Liver (tissue), 9 donors: Measurements from ENCODE around the gene SIAH2. TPM values are rescaled to one million over a fixed set of nuclear protein-coding genes. Genes with fewer than 3 reads are reported as not detected.

Experiments
- DNase-seq: peaks from one replicate; pipeline ENCODE4 v3.0.0-alpha.2; 2017; ENCODE audit warnings: low spot score
- H3K27ac ChIP-seq, 2 donors: one replicate each; pipeline ENCODE4 v1.7.0; 2013; ENCODE audit warnings: inconsistent platforms in 2 of 2, low read length in 2 of 2, control low read depth in 1 of 2, low read depth in 1 of 2, mild to moderate bottlenecking in 1 of 2
- H3K27me3 ChIP-seq, 4 donors: one replicate each; pipeline versions ENCODE4 v1.6.1 to v1.7.0; 2013; ENCODE audit warnings: low read length in 3 of 4, inconsistent platforms in 1 of 4, mild to moderate bottlenecking in 1 of 4, moderate library complexity in 1 of 4; ENCODE audit not compliant: control insufficient read depth in 4 of 4, insufficient read depth in 4 of 4
- H3K36me3 ChIP-seq, 4 donors: one replicate each; pipeline versions ENCODE4 v1.6.1 to v1.7.0; 2013; ENCODE audit warnings: low read length in 3 of 4, mild to moderate bottlenecking in 3 of 4, low read depth in 1 of 4, moderate library complexity in 1 of 4; ENCODE audit not compliant: control insufficient read depth in 4 of 4, insufficient read depth in 3 of 4
- H3K4me1 ChIP-seq, 4 donors: one replicate each; pipeline versions ENCODE4 v1.6.1 to v1.7.0; 2013; ENCODE audit warnings: low read length in 3 of 4, mild to moderate bottlenecking in 3 of 4, moderate library complexity in 1 of 4; ENCODE audit not compliant: control insufficient read depth in 4 of 4, insufficient read depth in 4 of 4
- H3K4me3 ChIP-seq, 3 donors: one replicate each; pipeline versions ENCODE4 v1.6.1 to v1.7.0; 2013; ENCODE audit warnings: low read length in 3 of 3, control low read depth in 1 of 3, low read depth in 1 of 3, mild to moderate bottlenecking in 1 of 3
- H3K9ac ChIP-seq, 2 donors: one replicate each; pipeline ENCODE4 v1.7.0; 2013; ENCODE audit warnings: low read length in 2 of 2, mild to moderate bottlenecking in 2 of 2, moderate library complexity in 2 of 2, control low read depth in 1 of 2, low read depth in 1 of 2
- H3K9me3 ChIP-seq, 4 donors: one replicate each; pipeline versions ENCODE4 v1.6.1 to v1.7.0; 2013; ENCODE audit warnings: low read length in 3 of 4; ENCODE audit not compliant: control insufficient read depth in 4 of 4
- EGR1 ChIP-seq, 2 donors: IDR thresholded peaks; 2 replicates each; pipeline ENCODE4 v1.6.1; 2016 to 2018; ENCODE audit warnings: antibody characterized with exemption in 2 of 2, low read depth in 2 of 2
- FOXA1 ChIP-seq: IDR thresholded peaks from 2 replicates; pipeline ENCODE4 v1.6.1; 2016; ENCODE audit warnings: antibody characterized with exemption
- FOXA2 ChIP-seq: IDR thresholded peaks from 2 replicates; pipeline ENCODE4 v1.6.1; 2016; ENCODE audit warnings: antibody characterized with exemption
- GABPA ChIP-seq, 2 donors: IDR thresholded peaks in 1 of 2; conservative IDR thresholded peaks in 1 of 2; 2 replicates each; pipeline ENCODE4 v1.6.1; 2016; ENCODE audit warnings: antibody characterized with exemption in 2 of 2, mild to moderate bottlenecking in 1 of 2, moderate library complexity in 1 of 2
- HNF4A ChIP-seq, 2 donors: conservative IDR thresholded peaks; 2 replicates each; pipeline ENCODE4 v1.6.1; 2016; ENCODE audit warnings: antibody characterized with exemption in 2 of 2, mild to moderate bottlenecking in 2 of 2
- HNF4G ChIP-seq: IDR thresholded peaks from 2 replicates; pipeline ENCODE4 v1.6.1; 2016; ENCODE audit warnings: antibody characterized with exemption
- JUND ChIP-seq, 2 donors: IDR thresholded peaks; 2 replicates each; pipeline ENCODE4 v1.6.1; 2016; ENCODE audit warnings: antibody characterized with exemption in 2 of 2
- NR2F2 ChIP-seq: IDR thresholded peaks from 2 replicates; pipeline ENCODE4 v1.6.1; 2016; ENCODE audit warnings: antibody characterized with exemption
- RAD21 ChIP-seq, 2 donors: IDR thresholded peaks; 2 replicates each; pipeline ENCODE4 v1.6.1; 2016; ENCODE audit warnings: antibody characterized with exemption in 2 of 2, mild to moderate bottlenecking in 2 of 2
- RXRA ChIP-seq, 2 donors: IDR thresholded peaks; 2 replicates each; pipeline ENCODE4 v1.6.1; 2017 to 2018; ENCODE audit warnings: antibody characterized with exemption in 2 of 2, mild to moderate bottlenecking in 1 of 2
- SP1 ChIP-seq: IDR thresholded peaks from 2 replicates; pipeline ENCODE4 v1.6.1; 2018; ENCODE audit warnings: antibody characterized with exemption, mild to moderate bottlenecking
- TAF1 ChIP-seq: conservative IDR thresholded peaks from 2 replicates; pipeline ENCODE4 v1.6.1; 2016; ENCODE audit warnings: antibody characterized with exemption, mild to moderate bottlenecking
- YY1 ChIP-seq: IDR thresholded peaks from 2 replicates; pipeline ENCODE4 v1.6.1; 2016; ENCODE audit warnings: antibody characterized with exemption, mild to moderate bottlenecking
- WGBS: extraction: QIAGEN DNeasy Blood & Tissue Kit; methylation state at CpG from one replicate; pipeline ENCODE4 v1.1.7; 2013; 5-methylcytosine and 5-hydroxymethylcytosine counted together
- polyA plus RNA-seq, 2 donors: library from polyadenylated mRNA; stranded (reverse) in 1 of 2; unstranded in 1 of 2; fragments of 200-250 nt in 1 of 2; fragments of >200 nt in 1 of 2; fragmentation: Nextera tagmentation in 1 of 2; extraction: Ambion mirVana in 1 of 2; gene quantifications; one replicate each; pipeline versions ENCODE4 v1.2.1 to v1.2.3, GENCODE V29; 2013 to 2015
- total RNA-seq, 2 donors: library from RNA; depleted of rRNA; stranded (reverse); fragments of >200 nt; gene quantifications; one replicate each; pipeline ENCODE4 v1.2.3, GENCODE V29; 2014
- TF ChIP-seq, protein P1 (sequence below): IDR thresholded peaks from 2 replicates; pipeline ENCODE4 v1.6.1; 2016; ENCODE audit warnings: antibody characterized with exemption, mild to moderate bottlenecking
- TF ChIP-seq, protein P2 (sequence below): IDR thresholded peaks from 2 replicates; pipeline ENCODE4 v1.6.1; 2016; ENCODE audit warnings: antibody characterized with exemption
- TF ChIP-seq, protein P3 (sequence below): fragments of 150-350 bp; IDR thresholded peaks from 2 replicates; pipeline ENCODE4 v1.5.1; 2017; ENCODE audit warnings: improper control_type of control experiment, low read depth, low read length; ENCODE audit not compliant: missing input control
- TF ChIP-seq, protein P4 (sequence below): IDR thresholded peaks from 2 replicates; pipeline ENCODE4 v1.6.1; 2016; ENCODE audit warnings: antibody characterized with exemption
- TF ChIP-seq, protein P5 (sequence below): IDR thresholded peaks from 2 replicates; pipeline ENCODE4 v1.6.1; 2016; ENCODE audit warnings: antibody characterized with exemption
- donor health status: healthy.
- donor health status: healthy.
- donor health status: healthy.
- donor health status: healthy.
- donor health status: healthy.

SIAH2 gene
- total and polyA plus RNA-seq, 4 donors = 12.1 to 104 (median 20.3) TPM

DNA sequence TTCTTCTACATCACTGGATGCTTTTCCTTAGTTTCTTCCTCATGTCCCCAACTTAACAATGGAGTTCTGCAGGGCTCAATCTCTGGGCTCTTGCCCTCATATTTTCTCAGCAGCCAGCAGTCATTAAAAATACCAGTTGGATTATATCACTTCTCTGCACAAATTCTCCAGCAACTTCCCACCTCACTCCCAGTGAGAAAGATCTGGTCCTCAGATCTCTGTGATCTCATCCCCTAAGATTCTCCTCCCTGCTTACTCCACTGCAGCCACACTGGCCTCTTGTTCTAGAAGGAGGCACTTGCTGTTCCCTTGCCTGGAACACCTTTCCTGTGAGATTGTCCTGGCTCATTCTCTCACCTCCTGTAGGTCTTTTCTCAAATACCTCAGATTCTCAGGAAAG lies 65.3 kb downstream of the SIAH2 start (continued):
- TF ChIP-seq, protein P1, sequence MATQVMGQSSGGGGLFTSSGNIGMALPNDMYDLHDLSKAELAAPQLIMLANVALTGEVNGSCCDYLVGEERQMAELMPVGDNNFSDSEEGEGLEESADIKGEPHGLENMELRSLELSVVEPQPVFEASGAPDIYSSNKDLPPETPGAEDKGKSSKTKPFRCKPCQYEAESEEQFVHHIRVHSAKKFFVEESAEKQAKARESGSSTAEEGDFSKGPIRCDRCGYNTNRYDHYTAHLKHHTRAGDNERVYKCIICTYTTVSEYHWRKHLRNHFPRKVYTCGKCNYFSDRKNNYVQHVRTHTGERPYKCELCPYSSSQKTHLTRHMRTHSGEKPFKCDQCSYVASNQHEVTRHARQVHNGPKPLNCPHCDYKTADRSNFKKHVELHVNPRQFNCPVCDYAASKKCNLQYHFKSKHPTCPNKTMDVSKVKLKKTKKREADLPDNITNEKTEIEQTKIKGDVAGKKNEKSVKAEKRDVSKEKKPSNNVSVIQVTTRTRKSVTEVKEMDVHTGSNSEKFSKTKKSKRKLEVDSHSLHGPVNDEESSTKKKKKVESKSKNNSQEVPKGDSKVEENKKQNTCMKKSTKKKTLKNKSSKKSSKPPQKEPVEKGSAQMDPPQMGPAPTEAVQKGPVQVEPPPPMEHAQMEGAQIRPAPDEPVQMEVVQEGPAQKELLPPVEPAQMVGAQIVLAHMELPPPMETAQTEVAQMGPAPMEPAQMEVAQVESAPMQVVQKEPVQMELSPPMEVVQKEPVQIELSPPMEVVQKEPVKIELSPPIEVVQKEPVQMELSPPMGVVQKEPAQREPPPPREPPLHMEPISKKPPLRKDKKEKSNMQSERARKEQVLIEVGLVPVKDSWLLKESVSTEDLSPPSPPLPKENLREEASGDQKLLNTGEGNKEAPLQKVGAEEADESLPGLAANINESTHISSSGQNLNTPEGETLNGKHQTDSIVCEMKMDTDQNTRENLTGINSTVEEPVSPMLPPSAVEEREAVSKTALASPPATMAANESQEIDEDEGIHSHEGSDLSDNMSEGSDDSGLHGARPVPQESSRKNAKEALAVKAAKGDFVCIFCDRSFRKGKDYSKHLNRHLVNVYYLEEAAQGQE = no peak
- TF ChIP-seq JUND (IDR thresholded peaks at IDR 0.05) = no peak
- TF ChIP-seq FOXA2 = no peak
- no peak for TF ChIP-seq EGR1 (IDR thresholded peaks at IDR 0.05; ENCODE audit: low read depth in 2 of 2)
- no peak for TF ChIP-seq YY1

DNA sequence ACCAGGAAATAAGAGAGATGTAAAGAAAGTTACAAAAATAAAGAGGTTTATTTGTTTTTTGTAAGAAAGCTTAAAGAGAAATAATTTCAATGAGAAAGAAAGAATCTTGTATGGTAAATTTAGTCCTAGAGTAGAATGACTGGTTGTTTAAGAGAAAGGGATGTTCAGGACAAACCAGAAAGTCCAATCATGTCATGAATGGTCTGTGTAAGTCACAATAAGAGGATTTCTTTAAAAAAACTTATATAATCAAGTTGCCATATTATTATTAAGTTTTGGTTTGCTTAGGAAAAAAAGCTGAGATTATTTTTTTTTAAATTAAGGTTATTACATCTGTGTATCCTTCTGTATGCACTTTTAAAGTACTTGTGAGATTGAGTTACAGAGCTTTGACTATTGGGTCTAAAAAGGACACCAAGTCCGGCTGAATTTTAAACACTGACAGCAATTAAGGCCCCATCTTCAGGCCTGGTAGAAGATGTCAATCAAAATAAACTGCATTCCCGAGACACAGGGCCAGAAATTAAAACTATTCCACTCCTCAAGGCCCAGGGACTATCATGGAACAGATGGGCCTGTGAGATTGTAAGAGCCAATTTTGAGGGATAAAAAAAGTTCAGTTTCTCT lies 71.4 kb downstream of the SIAH2 start:
- Histone ChIP-seq H3K27ac (no peak overlapping the region), H3K9ac (no peak overlapping the region), H3K27me3 (no peaks in the 10 kb centered on the region), H3K4me3 (no peak overlapping the region), H3K4me1 (no peaks in the 10 kb centered on the region), H3K9me3 (no peaks in the 10 kb centered on the region), H3K36me3 (no peaks in the 10 kb centered on the region)
- WGBS = 91% methylated on average over 2 of the region's 2 CpGs
- DNase-seq = no peak
- TF ChIP-seq, protein P2, sequence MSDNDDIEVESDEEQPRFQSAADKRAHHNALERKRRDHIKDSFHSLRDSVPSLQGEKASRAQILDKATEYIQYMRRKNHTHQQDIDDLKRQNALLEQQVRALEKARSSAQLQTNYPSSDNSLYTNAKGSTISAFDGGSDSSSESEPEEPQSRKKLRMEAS = no peak
- TF ChIP-seq FOXA1 (no peak), JUND (IDR thresholded peaks at IDR 0.05) (no peak), SP1 (no peak), EGR1 (IDR thresholded peaks at IDR 0.05; ENCODE audit: low read depth in 2 of 2) (no peak), YY1 (no peak), GABPA (IDR thresholded peaks at IDR 0.05 in 1 of 2, conservative IDR thresholded peaks at IDR 0.05 in 1 of 2) (no peak), HNF4A (conservative IDR thresholded peaks at IDR 0.05) (no peak), RAD21 (IDR thresholded peaks at IDR 0.05) (no peak), HNF4G (no peak), RXRA (IDR thresholded peaks at IDR 0.05) (no peak), FOXA2 (no peak), NR2F2 (no peak), TAF1 (no peak)
- TF ChIP-seq, protein P3, sequence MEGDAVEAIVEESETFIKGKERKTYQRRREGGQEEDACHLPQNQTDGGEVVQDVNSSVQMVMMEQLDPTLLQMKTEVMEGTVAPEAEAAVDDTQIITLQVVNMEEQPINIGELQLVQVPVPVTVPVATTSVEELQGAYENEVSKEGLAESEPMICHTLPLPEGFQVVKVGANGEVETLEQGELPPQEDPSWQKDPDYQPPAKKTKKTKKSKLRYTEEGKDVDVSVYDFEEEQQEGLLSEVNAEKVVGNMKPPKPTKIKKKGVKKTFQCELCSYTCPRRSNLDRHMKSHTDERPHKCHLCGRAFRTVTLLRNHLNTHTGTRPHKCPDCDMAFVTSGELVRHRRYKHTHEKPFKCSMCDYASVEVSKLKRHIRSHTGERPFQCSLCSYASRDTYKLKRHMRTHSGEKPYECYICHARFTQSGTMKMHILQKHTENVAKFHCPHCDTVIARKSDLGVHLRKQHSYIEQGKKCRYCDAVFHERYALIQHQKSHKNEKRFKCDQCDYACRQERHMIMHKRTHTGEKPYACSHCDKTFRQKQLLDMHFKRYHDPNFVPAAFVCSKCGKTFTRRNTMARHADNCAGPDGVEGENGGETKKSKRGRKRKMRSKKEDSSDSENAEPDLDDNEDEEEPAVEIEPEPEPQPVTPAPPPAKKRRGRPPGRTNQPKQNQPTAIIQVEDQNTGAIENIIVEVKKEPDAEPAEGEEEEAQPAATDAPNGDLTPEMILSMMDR = no peak
- TF ChIP-seq, protein P4, sequence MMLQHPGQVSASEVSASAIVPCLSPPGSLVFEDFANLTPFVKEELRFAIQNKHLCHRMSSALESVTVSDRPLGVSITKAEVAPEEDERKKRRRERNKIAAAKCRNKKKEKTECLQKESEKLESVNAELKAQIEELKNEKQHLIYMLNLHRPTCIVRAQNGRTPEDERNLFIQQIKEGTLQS = no peak
- TF ChIP-seq, protein P5, sequence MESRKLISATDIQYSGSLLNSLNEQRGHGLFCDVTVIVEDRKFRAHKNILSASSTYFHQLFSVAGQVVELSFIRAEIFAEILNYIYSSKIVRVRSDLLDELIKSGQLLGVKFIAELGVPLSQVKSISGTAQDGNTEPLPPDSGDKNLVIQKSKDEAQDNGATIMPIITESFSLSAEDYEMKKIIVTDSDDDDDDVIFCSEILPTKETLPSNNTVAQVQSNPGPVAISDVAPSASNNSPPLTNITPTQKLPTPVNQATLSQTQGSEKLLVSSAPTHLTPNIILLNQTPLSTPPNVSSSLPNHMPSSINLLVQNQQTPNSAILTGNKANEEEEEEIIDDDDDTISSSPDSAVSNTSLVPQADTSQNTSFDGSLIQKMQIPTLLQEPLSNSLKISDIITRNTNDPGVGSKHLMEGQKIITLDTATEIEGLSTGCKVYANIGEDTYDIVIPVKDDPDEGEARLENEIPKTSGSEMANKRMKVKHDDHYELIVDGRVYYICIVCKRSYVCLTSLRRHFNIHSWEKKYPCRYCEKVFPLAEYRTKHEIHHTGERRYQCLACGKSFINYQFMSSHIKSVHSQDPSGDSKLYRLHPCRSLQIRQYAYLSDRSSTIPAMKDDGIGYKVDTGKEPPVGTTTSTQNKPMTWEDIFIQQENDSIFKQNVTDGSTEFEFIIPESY = no peak
- TF ChIP-seq, protein P1 = no peak
